ENCODE data around the gene CREB5. TPM values are rescaled to one million over a fixed set of nuclear protein-coding genes. Genes with fewer than 3 reads are reported as not detected.

CREB5 gene
- total RNA-seq, 3 donors from 2014 or later, result 17.3 to 19.7 (median 18.0) TPM

- H3K27me3 ChIP-seq, result no peaks in the 10 kb centered on the region
- H3K36me3 ChIP-seq, result no peaks in the 10 kb centered on the region
- no peak overlapping the region for H3K27ac ChIP-seq
- no peaks in the 10 kb centered on the region for H3K9me3 ChIP-seq
- no peaks in the 10 kb centered on the region for H3K4me1 ChIP-seq
- no peak for DNase-seq (ENCODE audit: low spot score in 2 of 2)
- intact Hi-C loops (cut with DNase I; ENCODE audit: low total_unique reads), result no loop called here
- no peak for TF ChIP-seq POLR2AphosphoS5 (IDR thresholded peaks at IDR 0.05)
- TF ChIP-seq CTCF (IDR thresholded peaks at IDR 0.05), result no peak
- no peak for TF ChIP-seq POLR2A (IDR thresholded peaks at IDR 0.05)
- H3K4me3 ChIP-seq, result no peak overlapping the region
Observed at GRCh38 chr7:28706584-28706983, 294.3 kb downstream of the CREB5 start.

GRCh38 chr7:28707291-28707690, 295.0 kb downstream of the CREB5 start:
- intact Hi-C loops (cut with DNase I; ENCODE audit: low total_unique reads), result no loop called here
- Histone ChIP-seq H3K9me3 (no peaks in the 10 kb centered on the region), H3K27me3 (no peaks in the 10 kb centered on the region), H3K27ac (no peak overlapping the region), H3K4me3 (no peak overlapping the region), H3K36me3 (no peaks in the 10 kb centered on the region), H3K4me1 (no peaks in the 10 kb centered on the region)
- no peak for DNase-seq (ENCODE audit: low spot score in 2 of 2)
- no peak for TF ChIP-seq CTCF (IDR thresholded peaks at IDR 0.05)
- TF ChIP-seq POLR2AphosphoS5 (IDR thresholded peaks at IDR 0.05), result no peak
- no peak for TF ChIP-seq POLR2A (IDR thresholded peaks at IDR 0.05)

GRCh38 chr7:28708033-28708951, 296.0 kb downstream of the CREB5 start:
- Histone ChIP-seq H3K27me3 (no peaks in the 10 kb centered on the region), H3K9me3 (no peaks in the 10 kb centered on the region), H3K27ac (peak overlapping the region in 1 of 2 donors; percentile 15), H3K36me3 (no peaks in the 10 kb centered on the region), H3K4me3 (no peak overlapping the region), H3K4me1 (no peaks in the 10 kb centered on the region)
- TF ChIP-seq POLR2AphosphoS5 (IDR thresholded peaks at IDR 0.05) (no peak), CTCF (IDR thresholded peaks at IDR 0.05) (no peak), POLR2A (IDR thresholded peaks at IDR 0.05) (no peak)
- intact Hi-C loops (cut with DNase I; ENCODE audit: low total_unique reads), result no loop called here
- DNase-seq (ENCODE audit: low spot score in 2 of 2), result no peak

- intact Hi-C loops (cut with DNase I; ENCODE audit: low total_unique reads), result no loop called here
- H3K27ac ChIP-seq, result no peak overlapping the region
- H3K9me3 ChIP-seq, result no peaks in the 10 kb centered on the region
- H3K36me3 ChIP-seq, result no peaks in the 10 kb centered on the region
- no peak for TF ChIP-seq POLR2A (IDR thresholded peaks at IDR 0.05)
- TF ChIP-seq CTCF (IDR thresholded peaks at IDR 0.05), result no peak
- TF ChIP-seq POLR2AphosphoS5 (IDR thresholded peaks at IDR 0.05), result no peak
- no peaks in the 10 kb centered on the region for H3K4me1 ChIP-seq
- no peak for DNase-seq (ENCODE audit: low spot score in 2 of 2)
- no peak overlapping the region for H3K4me3 ChIP-seq
- no peaks in the 10 kb centered on the region for H3K27me3 ChIP-seq
Observed at GRCh38 chr7:28709748-28710147, 297.4 kb downstream of the CREB5 start.

GRCh38 chr7:28711114-28711513, 298.8 kb downstream of the CREB5 start:
- no peaks in the 10 kb centered on the region for H3K27me3 ChIP-seq
- H3K4me3 ChIP-seq, result no peak overlapping the region
- no peaks in the 10 kb centered on the region for H3K36me3 ChIP-seq
- no peak for TF ChIP-seq CTCF (IDR thresholded peaks at IDR 0.05)
- TF ChIP-seq POLR2A (IDR thresholded peaks at IDR 0.05), result no peak
- no peak for TF ChIP-seq POLR2AphosphoS5 (IDR thresholded peaks at IDR 0.05)
- intact Hi-C loops (cut with DNase I; ENCODE audit: low total_unique reads), result no loop called here
- H3K9me3 ChIP-seq, result no peaks in the 10 kb centered on the region
- H3K4me1 ChIP-seq, result no peaks in the 10 kb centered on the region
- H3K27ac ChIP-seq, result peak overlapping the region in 1 of 2 donors; percentile 10
- DNase-seq (ENCODE audit: low spot score in 2 of 2), result no peak

Measured in breast epithelium (tissue), 4 donors.